GM12878 (cell line): ENCODE data around the gene PSMA8. TPM values are rescaled to one million over a fixed set of nuclear protein-coding genes. Genes with fewer than 3 reads are reported as not detected.

ENCODE experiments used
- ATAC-seq: fragments of 200-7000 bp; cut with Tn5 transposase; 3 replicates; pipeline ENCODE4 v1.9.1; 2020; ENCODE audit warnings: mild to moderate bottlenecking, moderate library complexity
- BruUV-seq: library from RNA; stranded (reverse); fragments of 400-500 nt; replicated peaks from 2 replicates; lab custom pipeline; 2021; lab: Mats Ljungman, UMichigan
- CTCF ChIA-PET: fragments of 300-600 bp; sonication (Branson Sonifier 250); formaldehyde crosslinking; extraction: SDS; loops from one replicate; lab custom pipeline; 2021; ENCODE audit warnings: inconsistent platforms; lab: Yijun Ruan, JAX
- POLR2A ChIA-PET: fragments of 350-600 bp; formaldehyde crosslinking; extraction: SDS; loops from one replicate; lab custom pipeline; 2021; ENCODE audit warnings: inconsistent platforms; lab: Charles Lee
- RAD21 ChIA-PET: fragments of 300-600 bp; sonication (Branson Sonifier 250); formaldehyde crosslinking; loops from one replicate; lab custom pipeline; 2023; ENCODE audit warnings: antibody characterized with exemption; ENCODE audit not compliant: unreplicated experiment; lab: Charles Lee
- SMC1A ChIA-PET: fragments of 300-600 bp; sonication (Branson Sonifier 250); formaldehyde crosslinking; loops from one replicate; lab custom pipeline; 2023; ENCODE audit not compliant: unreplicated experiment, uncharacterized antibody; lab: Charles Lee
- DNase-seq: peaks from one replicate; pipeline ENCODE4 v3.0.0-alpha.2; 2011; ENCODE audit warnings: low read depth, low spot score
- FAIRE-seq: peaks from 3 replicates; lab custom pipeline; 2011; peaks lifted over from hg19 to GRCh38; lab: Jason Lieb, UNC
- H2AFZ ChIP-seq: 2 replicates; pipeline ENCODE4 v1.6.0; 2011; ENCODE audit warnings: low read depth, low read length, control low read depth; ENCODE audit not compliant: control insufficient read depth
- H3K27ac ChIP-seq: 2 replicates; pipeline ENCODE4 v1.5.1; 2011; ENCODE audit warnings: control low read depth; ENCODE audit not compliant: control insufficient read depth, insufficient read depth
- H3K27me3 ChIP-seq, 2 experiments: replicated peaks in 1 of 2; 2 replicates each; pipeline versions ENCODE4 v1.6.0 to v1.6.1; 2011; ENCODE audit warnings: low read length in 1 of 2; ENCODE audit not compliant: control insufficient read depth in 2 of 2, insufficient read depth in 2 of 2
- H3K36me3 ChIP-seq, 2 experiments: 2 replicates each; pipeline ENCODE4 v1.5.1; 2011; ENCODE audit warnings: low read length in 1 of 2; ENCODE audit not compliant: control insufficient read depth in 2 of 2, insufficient read depth in 2 of 2
- H3K4me1 ChIP-seq: 2 replicates; pipeline ENCODE4 v1.6.1; 2011; ENCODE audit warnings: mild to moderate bottlenecking, low read length, moderate library complexity, mixed read lengths; ENCODE audit not compliant: control insufficient read depth, insufficient read depth
- H3K4me2 ChIP-seq: 2 replicates; pipeline ENCODE4 v1.6.0; 2011; ENCODE audit warnings: control low read depth; ENCODE audit not compliant: control insufficient read depth, insufficient read depth
- H3K4me3 ChIP-seq: fragments of 200-600 bp; sonication (generic); 2 replicates; pipeline ENCODE4 v1.5.1; 2016
- H3K79me2 ChIP-seq: 2 replicates; pipeline ENCODE4 v1.6.0; 2011; ENCODE audit warnings: low read length; ENCODE audit not compliant: control insufficient read depth, insufficient read depth
- H3K9ac ChIP-seq: 2 replicates; pipeline ENCODE4 v1.8.0; 2011; ENCODE audit warnings: low read length, control low read depth, mixed read lengths; ENCODE audit not compliant: control insufficient read depth, insufficient read depth
- H3K9me3 ChIP-seq: replicated peaks from 3 replicates; pipeline ENCODE4 v1.5.1; 2011; ENCODE audit warnings: mild to moderate bottlenecking, low read length; ENCODE audit not compliant: control insufficient read depth, insufficient read depth
- H4K20me1 ChIP-seq: 2 replicates; pipeline ENCODE4 v1.6.0; 2011; ENCODE audit not compliant: control insufficient read depth, insufficient read depth
- CREB1 ChIP-seq: IDR thresholded peaks from 2 replicates; pipeline ENCODE4 v1.6.1; 2012; ENCODE audit warnings: low read depth, mild to moderate bottlenecking, inconsistent platforms
- ELK1 ChIP-seq: IDR thresholded peaks from 2 replicates; pipeline ENCODE4 v1.6.1; 2012; ENCODE audit warnings: low read depth, low read length, improper control_type of control experiment
- IKZF2 ChIP-seq, 2 experiments: fragments of 450-650 bp; IDR thresholded peaks; 2 replicates each; pipeline ENCODE4 v1.6.1; 2017; ENCODE audit warnings: mild to moderate bottlenecking in 2 of 2, moderate library complexity in 2 of 2
- MLLT1 ChIP-seq: fragments of 450-650 bp; IDR thresholded peaks from 2 replicates; pipeline ENCODE4 v1.6.1; 2016; ENCODE audit warnings: mild to moderate bottlenecking
- MTA2 ChIP-seq: fragments of 450-650 bp; IDR thresholded peaks from 2 replicates; pipeline ENCODE4 v1.6.1; 2016; ENCODE audit warnings: low read depth, mild to moderate bottlenecking, moderate library complexity
- YBX1 ChIP-seq: fragments of 450-650 bp; IDR thresholded peaks from 2 replicates; pipeline ENCODE4 v1.6.1; 2016; ENCODE audit warnings: antibody characterized with exemption
- WGBS: methylation state at CpG from one replicate; pipeline ENCODE4 v1.1.6; 2016; ENCODE audit warnings: low lambda C conversion rate; ENCODE audit not compliant: insufficient replicate concordance, insufficient coverage; ENCODE audit errors: missing lambda C conversion rate; 5-methylcytosine and 5-hydroxymethylcytosine counted together
- in situ Hi-C: fragments of 300-500 bp; cut with MboI; formaldehyde crosslinking; loops from 9 replicates; pipeline ENCODE4 v1.14.3; 2018; ENCODE audit warnings: mixed read lengths
- intact Hi-C: fragments of 100-400 bp; cut with micrococcal nuclease; formaldehyde crosslinking; loops from one replicate; pipeline ENCODE4 v1.14.2; 2022; ENCODE audit not compliant: unreplicated experiment
- polyA plus RNA-seq, 11 experiments: library from polyadenylated mRNA; depleted of rRNA in 4 of 11; unstranded in 6 of 11; stranded (reverse) in 5 of 11; fragments of >200 nt; fragmentation: Nextera tagmentation in 4 of 11; fragmentation: Illumina TruSeq in 1 of 11; extraction: Ambion mirVana in 4 of 11; extraction: Trizol in 1 of 11; gene quantifications; 1 replicate in 1 of 11; 2 replicates in 10 of 11; pipeline versions ENCODE4 v1.2.1 to v1.2.3, GENCODE V29; 2011 to 2016; ENCODE audit warnings: inconsistent platforms in 2 of 11, missing spikeins in 2 of 11, low read depth in 1 of 11
- total RNA-seq, 4 experiments: library from RNA; depleted of rRNA in 3 of 4; stranded (reverse); fragments of >200 nt in 3 of 4; fragmentation: Illumina TruSeq in 1 of 4; extraction: Trizol in 1 of 4; gene quantifications; 2 replicates each; pipeline versions ENCODE4 v1.2.1 to v1.2.3, GENCODE V29; 2013 to 2021
- TF ChIP-seq, protein P1 (sequence below): fragments of 450-650 bp; IDR thresholded peaks from 2 replicates; pipeline ENCODE4 v1.6.1; 2017; ENCODE audit warnings: mild to moderate bottlenecking, moderate library complexity

Gene PSMA8
- total and polyA plus RNA-seq, 10 of the 15 experiments (the other 5 are each of a cell fraction or from before 2014, with no cell fraction given): 0.07 to 0.15 (median 0.09) TPM; not detected in 6

DNA sequence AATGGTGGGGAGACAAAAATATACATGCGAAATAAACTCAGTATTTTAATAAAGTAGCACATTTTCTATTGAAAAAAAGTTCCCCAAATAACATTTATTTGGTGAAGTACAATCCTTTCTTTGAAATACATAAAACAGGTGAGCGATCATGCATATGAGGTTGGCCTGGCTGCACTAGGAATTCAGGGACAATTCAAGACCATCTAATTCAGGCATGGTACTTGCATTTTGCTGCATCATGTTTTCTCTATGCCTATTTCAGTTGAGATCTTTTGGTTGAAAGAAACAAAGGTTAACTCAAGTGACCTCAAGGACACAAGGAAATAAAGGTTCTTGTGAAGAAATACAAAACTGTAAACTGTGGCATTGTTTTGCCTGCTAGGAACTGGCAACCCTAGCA is 72.8 kb downstream of the PSMA8 start:
- no peak for ATAC-seq
- Histone ChIP-seq H3K27me3 (no peaks in the 10 kb centered on the region), H3K9me3 (no peaks in the 10 kb centered on the region), H3K27ac (no peak overlapping the region), H3K4me1 (no peaks in the 10 kb centered on the region), H2AFZ (no peak overlapping the region), H3K79me2 (no peaks in the 10 kb centered on the region), H4K20me1 (no peaks in the 10 kb centered on the region), H3K4me3 (no peak overlapping the region), H3K4me2 (no peak overlapping the region), H3K9ac (no peak overlapping the region), H3K36me3 (no peaks in the 10 kb centered on the region)
- intact Hi-C loops (no loop called here), in situ Hi-C loops (no loop called here)
- BruUV-seq: no TSS peak
- 95% methylated on average over 2 of the region's 2 CpGs for WGBS
- POLR2A ChIA-PET: interaction anchor here (0.6 kb wide), 1 partner anchor 38 kb away, joined by 3 read pairs; no protein-coding TSS in a partner anchor
- FAIRE-seq: no peak
- RAD21 ChIA-PET: interaction anchor here (0.7 kb wide), 1 partner anchor 69 kb away, joined by 3 read pairs; no protein-coding TSS in a partner anchor
- no peak for DNase-seq
- no peak for TF ChIP-seq MTA2
- TF ChIP-seq CREB1: no peak
- TF ChIP-seq ELK1: no peak
- TF ChIP-seq, protein P1, sequence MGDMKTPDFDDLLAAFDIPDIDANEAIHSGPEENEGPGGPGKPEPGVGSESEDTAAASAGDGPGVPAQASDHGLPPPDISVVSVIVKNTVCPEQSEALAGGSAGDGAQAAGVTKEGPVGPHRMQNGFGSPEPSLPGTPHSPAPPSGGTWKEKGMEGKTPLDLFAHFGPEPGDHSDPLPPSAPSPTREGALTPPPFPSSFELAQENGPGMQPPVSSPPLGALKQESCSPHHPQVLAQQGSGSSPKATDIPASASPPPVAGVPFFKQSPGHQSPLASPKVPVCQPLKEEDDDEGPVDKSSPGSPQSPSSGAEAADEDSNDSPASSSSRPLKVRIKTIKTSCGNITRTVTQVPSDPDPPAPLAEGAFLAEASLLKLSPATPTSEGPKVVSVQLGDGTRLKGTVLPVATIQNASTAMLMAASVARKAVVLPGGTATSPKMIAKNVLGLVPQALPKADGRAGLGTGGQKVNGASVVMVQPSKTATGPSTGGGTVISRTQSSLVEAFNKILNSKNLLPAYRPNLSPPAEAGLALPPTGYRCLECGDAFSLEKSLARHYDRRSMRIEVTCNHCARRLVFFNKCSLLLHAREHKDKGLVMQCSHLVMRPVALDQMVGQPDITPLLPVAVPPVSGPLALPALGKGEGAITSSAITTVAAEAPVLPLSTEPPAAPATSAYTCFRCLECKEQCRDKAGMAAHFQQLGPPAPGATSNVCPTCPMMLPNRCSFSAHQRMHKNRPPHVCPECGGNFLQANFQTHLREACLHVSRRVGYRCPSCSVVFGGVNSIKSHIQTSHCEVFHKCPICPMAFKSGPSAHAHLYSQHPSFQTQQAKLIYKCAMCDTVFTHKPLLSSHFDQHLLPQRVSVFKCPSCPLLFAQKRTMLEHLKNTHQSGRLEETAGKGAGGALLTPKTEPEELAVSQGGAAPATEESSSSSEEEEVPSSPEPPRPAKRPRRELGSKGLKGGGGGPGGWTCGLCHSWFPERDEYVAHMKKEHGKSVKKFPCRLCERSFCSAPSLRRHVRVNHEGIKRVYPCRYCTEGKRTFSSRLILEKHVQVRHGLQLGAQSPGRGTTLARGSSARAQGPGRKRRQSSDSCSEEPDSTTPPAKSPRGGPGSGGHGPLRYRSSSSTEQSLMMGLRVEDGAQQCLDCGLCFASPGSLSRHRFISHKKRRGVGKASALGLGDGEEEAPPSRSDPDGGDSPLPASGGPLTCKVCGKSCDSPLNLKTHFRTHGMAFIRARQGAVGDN: no peak
- no peak for TF ChIP-seq IKZF2 (IDR thresholded peaks at IDR 0.05)
- no peak for TF ChIP-seq YBX1
- no peak for TF ChIP-seq MLLT1
- SMC1A ChIA-PET: interaction anchor here (0.9 to 2.2 kb wide), 3 partner anchors 10 to 25 kb away, joined by 3 to 5 read pairs (median 4); no protein-coding TSS in a partner anchor
- CTCF ChIA-PET: no interaction called here
